A549 (cell line): ENCODE results near the gene DNAH7. TPM values are rescaled to one million over a fixed set of nuclear protein-coding genes. Genes with fewer than 3 reads are reported as not detected.

ENCODE experiments used
- ATAC-seq, 2 experiments: fragments of 200-7000 bp in 1 of 2; fragments of >200 bp in 1 of 2; cut with Nextera tagmentation in 1 of 2; cut with Tn5 transposase in 1 of 2; 3 replicates each; pipeline versions ENCODE4 v1.8.0 to v1.9.1; 2018 to 2020; ENCODE audit warnings: mild to moderate bottlenecking in 1 of 2, moderate library complexity in 1 of 2
- CTCF ChIA-PET: fragments of 300-600 bp; sonication (Branson Sonifier 250); formaldehyde crosslinking; extraction: SDS; loops from one replicate; lab custom pipeline; 2021; ENCODE audit warnings: antibody characterized with exemption, inconsistent platforms; lab: Yijun Ruan, JAX
- POLR2A ChIA-PET: fragments of 350-600 bp; formaldehyde crosslinking; extraction: SDS; loops from one replicate; lab custom pipeline; 2021; ENCODE audit warnings: antibody characterized with exemption, inconsistent platforms; lab: Yijun Ruan, JAX
- DNase-seq, 2 experiments: peaks; one replicate each; pipeline versions ENCODE4 v3.0.0 to v3.0.0-alpha.2; 2011 to 2016; ENCODE audit warnings: low read depth in 1 of 2, low spot score in 1 of 2
- FAIRE-seq: peaks from 2 replicates; lab custom pipeline; 2011; peaks lifted over from hg19 to GRCh38; lab: Jason Lieb, UNC
- H3K27ac ChIP-seq, 2 experiments: fragments of >200 bp; sonication (Bioruptor Twin); formaldehyde crosslinking; 3 replicates each; pipeline ENCODE4 v1.5.1; 2016 to 2017
- H3K4me1 ChIP-seq: fragments of >200 bp; sonication (Bioruptor Twin); formaldehyde crosslinking; 3 replicates; pipeline ENCODE4 v1.6.1; 2016
- H3K4me2 ChIP-seq: fragments of >200 bp; sonication (Bioruptor Twin); formaldehyde crosslinking; 3 replicates; pipeline ENCODE4 v1.6.1; 2016
- H3K4me3 ChIP-seq: fragments of >200 bp; sonication (Bioruptor Twin); formaldehyde crosslinking; 3 replicates; pipeline ENCODE4 v1.5.1; 2016
- H3K9me3 ChIP-seq: fragments of >200 bp; sonication (Bioruptor Twin); formaldehyde crosslinking; 3 replicates; pipeline ENCODE4 v1.6.1; 2016
- CBX2 ChIP-seq: fragments of 200-600 bp; sonication (generic); IDR thresholded peaks from 2 replicates; pipeline ENCODE4 v1.6.1; 2016; ENCODE audit warnings: low read depth, mild to moderate bottlenecking, borderline replicate concordance
- CBX8 ChIP-seq: fragments of 200-600 bp; sonication (generic); IDR thresholded peaks from 2 replicates; pipeline ENCODE4 v1.6.1; 2016
- CHD2 ChIP-seq: fragments of 150-350 bp; IDR thresholded peaks from 2 replicates; pipeline ENCODE4 v1.6.1; 2014; ENCODE audit warnings: low read length; ENCODE audit not compliant: partially characterized antibody
- EHF ChIP-seq: fragments of 250-450 bp; sonication (Bioruptor Pico); IDR thresholded peaks from 2 replicates; pipeline ENCODE4 v1.5.0; 2020; ENCODE audit warnings: mild to moderate bottlenecking
- EHMT2 ChIP-seq: fragments of 200-600 bp; sonication (generic); IDR thresholded peaks from 2 replicates; pipeline ENCODE4 v1.6.1; 2016; ENCODE audit warnings: antibody characterized with exemption, low read depth, mild to moderate bottlenecking, moderate library complexity
- FOSB ChIP-seq: fragments of 250-450 bp; sonication (Bioruptor Pico); IDR thresholded peaks from 2 replicates; pipeline ENCODE4 v1.5.0; 2020; ENCODE audit warnings: mild to moderate bottlenecking, moderate library complexity
- FOSL2 ChIP-seq, 2 experiments: fragments of 450-650 bp in 1 of 2; fragments of >200 bp in 1 of 2; sonication (Bioruptor Twin) in 1 of 2; formaldehyde crosslinking; IDR thresholded peaks; 2 replicates each; pipeline versions ENCODE4 v1.5.0 to v1.6.1; 2016 to 2020; ENCODE audit warnings: mild to moderate bottlenecking in 1 of 2, moderate library complexity in 1 of 2
- HDAC2 ChIP-seq: fragments of 200-600 bp; sonication (generic); IDR thresholded peaks from 2 replicates; pipeline ENCODE4 v1.6.1; 2016
- HOXB5 ChIP-seq: fragments of 250-450 bp; sonication (Bioruptor Pico); IDR thresholded peaks from 2 replicates; pipeline ENCODE4 v1.5.0; 2020; ENCODE audit warnings: mild to moderate bottlenecking, moderate library complexity
- JUN ChIP-seq, 2 experiments: fragments of >200 bp; sonication (Bioruptor Twin); formaldehyde crosslinking; IDR thresholded peaks; 2 replicates in 1 of 2; 3 replicates in 1 of 2; pipeline ENCODE4 v1.6.1; 2016 to 2017
- JUNB ChIP-seq: fragments of >200 bp; sonication (Bioruptor Twin); formaldehyde crosslinking; IDR thresholded peaks from 2 replicates; pipeline ENCODE4 v1.6.1; 2016
- KDM1A ChIP-seq: fragments of 200-600 bp; sonication (generic); IDR thresholded peaks from 2 replicates; pipeline ENCODE4 v1.6.1; 2016; ENCODE audit warnings: low read depth, mild to moderate bottlenecking
- NFE2L2 ChIP-seq: fragments of 150-350 bp; conservative IDR thresholded peaks from 2 replicates; pipeline ENCODE4 v1.6.1; 2014; ENCODE audit warnings: low read length
- NPAS2 ChIP-seq: fragments of 250-450 bp; sonication (Bioruptor Pico); IDR thresholded peaks from 2 replicates; pipeline ENCODE4 v1.8.0; 2022; ENCODE audit warnings: mild to moderate bottlenecking, moderate library complexity, borderline replicate concordance
- NR3C1 ChIP-seq: fragments of >200 bp; sonication (Bioruptor Twin); formaldehyde crosslinking; IDR thresholded peaks from 3 replicates; pipeline ENCODE4 v1.6.1; 2017
- POLR2A ChIP-seq: IDR thresholded peaks from 2 replicates; pipeline ENCODE4 v1.6.1; 2012; ENCODE audit warnings: mild to moderate bottlenecking, low read length
- POLR2AphosphoS2 ChIP-seq: conservative IDR thresholded peaks from 2 replicates; pipeline ENCODE4 v1.6.1; 2012; ENCODE audit warnings: low read length, improper control_type of control experiment, inconsistent platforms
- RCOR1 ChIP-seq: fragments of 150-350 bp; IDR thresholded peaks from 2 replicates; pipeline ENCODE4 v1.6.1; 2014; ENCODE audit warnings: antibody characterized with exemption, low read length, low read depth
- REST ChIP-seq: fragments of 200-600 bp; sonication (generic); IDR thresholded peaks from 2 replicates; pipeline ENCODE4 v1.6.1; 2016; ENCODE audit warnings: antibody characterized with exemption, mild to moderate bottlenecking, moderate library complexity
- RNF2 ChIP-seq: fragments of 200-600 bp; sonication (generic); IDR thresholded peaks from 2 replicates; pipeline ENCODE4 v1.6.1; 2016; ENCODE audit warnings: low read depth, mild to moderate bottlenecking, antibody characterized with exemption, moderate library complexity, borderline replicate concordance
- SREBF2 ChIP-seq: fragments of 450-650 bp; IDR thresholded peaks from 2 replicates; pipeline ENCODE4 v1.6.1; 2014; ENCODE audit warnings: mild to moderate bottlenecking, moderate library complexity
- TFCP2L1 ChIP-seq: fragments of 250-450 bp; sonication (Bioruptor Pico); IDR thresholded peaks from 2 replicates; pipeline ENCODE4 v1.5.0; 2021; ENCODE audit warnings: mild to moderate bottlenecking
- USF2 ChIP-seq: fragments of 450-650 bp; IDR thresholded peaks from 2 replicates; pipeline ENCODE4 v1.6.1; 2014; ENCODE audit warnings: antibody characterized with exemption
- ZC3H11A ChIP-seq: fragments of 450-650 bp; IDR thresholded peaks from 2 replicates; pipeline ENCODE4 v1.6.1; 2014; ENCODE audit warnings: antibody characterized with exemption, mild to moderate bottlenecking
- ZNF302 ChIP-seq: fragments of 250-450 bp; sonication (Bioruptor Pico); IDR thresholded peaks from 2 replicates; pipeline ENCODE4 v1.9.0; 2021; ENCODE audit warnings: inconsistent platforms, mild to moderate bottlenecking, moderate library complexity
- ZSCAN20 ChIP-seq: fragments of 250-450 bp; sonication (Bioruptor Pico); IDR thresholded peaks from 2 replicates; pipeline ENCODE4 v1.8.0; 2022; ENCODE audit warnings: mild to moderate bottlenecking, moderate library complexity
- WGBS: methylation state at CpG from one replicate; pipeline ENCODE4 v1.1.6; 2017; ENCODE audit errors: missing lambda C conversion rate; 5-methylcytosine and 5-hydroxymethylcytosine counted together
- polyA plus RNA-seq, 4 experiments: library from polyadenylated mRNA; depleted of rRNA in 3 of 4; stranded (reverse); fragments of >200 nt; fragmentation: RNase III in 1 of 4; extraction: RNeasy Plus Mini Kit Qiagen cat#74134 plus additional on column Dnase treatment in 1 of 4; gene quantifications; 2 replicates in 3 of 4; 3 replicates in 1 of 4; pipeline ENCODE4 v1.2.3, GENCODE V29; 2011 to 2017
- TF ChIP-seq, protein P1 (sequence below): fragments of >200 bp; sonication (Bioruptor Twin); formaldehyde crosslinking; IDR thresholded peaks from 2 replicates; pipeline ENCODE4 v1.6.1; 2016

DNAH7 gene
- polyA plus RNA-seq, 2 of the 4 experiments (the other 2 are of a cell fraction), result 0.43 to 1.5 TPM

DNA sequence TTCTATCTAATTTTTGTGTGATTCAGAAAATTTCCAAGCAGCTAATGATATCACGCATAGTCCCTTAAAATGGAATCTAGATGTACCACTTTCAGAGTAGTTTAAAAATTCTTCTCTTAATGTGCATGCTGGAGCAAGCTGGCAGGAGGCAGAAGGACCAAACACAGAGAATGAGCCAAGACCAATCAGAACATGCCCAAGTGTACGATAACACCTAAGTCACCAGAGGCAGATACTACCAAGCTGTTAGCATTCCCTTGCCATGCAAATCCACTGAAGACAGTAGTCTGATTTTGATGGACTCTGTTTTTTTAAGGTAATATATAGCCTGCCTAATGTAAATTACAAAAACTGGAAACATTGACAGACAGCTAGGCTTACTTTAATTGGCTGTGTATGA lies 109.3 kb downstream of the DNAH7 start:
- FAIRE-seq (no peak), ATAC-seq (no peak)
- Histone ChIP-seq H3K4me1 (no peaks in the 10 kb centered on the region), H3K27ac (no peak overlapping the region)
- WGBS, result 91% methylated on average over 2 of the region's 2 CpGs
- no peak for TF ChIP-seq TFCP2L1 (CRISPR knock-in tag)
- TF ChIP-seq, all 56 proteins: peak for 0
- H3K4me2 ChIP-seq, result no peak overlapping the region
- ChIA-PET POLR2A (no interaction called here), CTCF (no interaction called here)
- H3K9me3 ChIP-seq, result no peaks in the 10 kb centered on the region
- DNase-seq, result no peak
- H3K4me3 ChIP-seq, result no peak overlapping the region

GRCh38 chr2:195956725-195957124 lies 111.9 kb downstream of the DNAH7 start:
- FAIRE-seq, result no peak
- CTCF ChIA-PET, result no interaction called here
- H3K4me3 ChIP-seq, result no peak overlapping the region

GRCh38 chr2:195945056-195945455 lies 123.6 kb downstream of the DNAH7 start:
- H3K9me3 ChIP-seq, result no peaks in the 10 kb centered on the region
- TF ChIP-seq POLR2AphosphoS2, result no peak
- no peak for TF ChIP-seq FOSB (CRISPR knock-in tag)
- TF ChIP-seq JUN (IDR thresholded peaks at IDR 0.05), result no peak
- TF ChIP-seq USF2, result no peak
- TF ChIP-seq EHF, result no peak
- no peak for TF ChIP-seq ZSCAN20
- no peak for TF ChIP-seq ZNF302
- TF ChIP-seq, protein P1, sequence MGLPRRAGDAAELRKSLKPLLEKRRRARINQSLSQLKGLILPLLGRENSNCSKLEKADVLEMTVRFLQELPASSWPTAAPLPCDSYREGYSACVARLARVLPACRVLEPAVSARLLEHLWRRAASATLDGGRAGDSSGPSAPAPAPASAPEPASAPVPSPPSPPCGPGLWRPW, result no peak
- no peak for TF ChIP-seq EHMT2
- TF ChIP-seq SREBF2, result no peak
- no peak for TF ChIP-seq JUNB
- TF ChIP-seq RNF2, result no peak
- no peak for TF ChIP-seq RCOR1
- TF ChIP-seq POLR2A, result no peak
- no peak for TF ChIP-seq FOSL2 (IDR thresholded peaks at IDR 0.05)
- no peak for TF ChIP-seq FOSL2 (CRISPR knock-in tag; IDR thresholded peaks at IDR 0.05)
- TF ChIP-seq HOXB5 (CRISPR knock-in tag), result no peak
- TF ChIP-seq REST, result no peak
- TF ChIP-seq HDAC2, result no peak
- TF ChIP-seq, all 56 proteins: peak for 0
- DNase-seq, result no peak
- POLR2A ChIA-PET, result no interaction called here
- H3K27ac ChIP-seq, result no peak overlapping the region
- no peaks in the 10 kb centered on the region for H3K4me1 ChIP-seq
- no peak overlapping the region for H3K4me3 ChIP-seq
- no peak overlapping the region for H3K4me2 ChIP-seq
- no peak for ATAC-seq
- CTCF ChIA-PET, result no interaction called here
- FAIRE-seq, result no peak

More at GRCh38 chr2:195956725-195957124, 111.9 kb downstream of the DNAH7 start:
- no peaks in the 10 kb centered on the region for H3K4me1 ChIP-seq
- DNase-seq (no peak), ATAC-seq (no peak)
- WGBS, result 43% methylated on average over 3 of the region's 3 CpGs
- TF ChIP-seq NFE2L2 (no peak), HOXB5 (CRISPR knock-in tag) (no peak), CHD2 (no peak), KDM1A (no peak), POLR2AphosphoS2 (no peak), CBX8 (no peak), NPAS2 (CRISPR knock-in tag) (no peak), CBX2 (no peak), EHF (no peak), NR3C1 (no peak), ZC3H11A (no peak)
- POLR2A ChIA-PET, result no interaction called here
- no peaks in the 10 kb centered on the region for H3K9me3 ChIP-seq
- H3K27ac ChIP-seq, result no peak overlapping the region
- no peak overlapping the region for H3K4me2 ChIP-seq
